ENCODE measurements around the gene SLC26A11. TPM values are rescaled to one million over a fixed set of nuclear protein-coding genes. Genes with fewer than 3 reads are reported as not detected.

The SLC26A11 gene
- total RNA-seq, 1 donor from 2014 or later, result 7.9 TPM

DNA sequence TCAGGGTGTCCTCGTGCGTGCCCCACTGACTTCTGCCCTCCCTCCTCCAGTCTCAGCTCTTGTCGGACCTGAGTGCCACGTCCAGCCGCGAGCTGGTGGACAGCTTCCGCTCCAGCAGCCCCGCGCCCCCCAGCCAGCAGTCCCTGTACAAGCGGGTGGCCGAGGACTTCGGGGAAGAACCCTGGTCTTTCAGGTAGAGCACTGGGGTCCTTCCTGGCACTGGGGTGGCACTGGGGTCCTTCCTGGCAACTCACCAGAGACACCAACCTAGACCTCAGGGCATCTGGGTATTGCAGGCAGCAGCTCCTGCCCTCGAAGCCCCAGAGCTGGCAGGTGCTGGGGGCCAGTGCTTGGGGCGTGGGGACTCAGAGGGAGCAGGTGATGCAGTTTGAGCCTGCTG, 25.1 kb upstream of the SLC26A11 start:
- no peak overlapping the region for H2AFZ ChIP-seq (replicated peaks)
- H3K4me1 ChIP-seq, result no peaks in the 10 kb centered on the region
- no peaks in the 10 kb centered on the region for H3K27me3 ChIP-seq
- H3K36me3 ChIP-seq, result no peaks in the 10 kb centered on the region
- H3K79me2 ChIP-seq (ENCODE audit: low read depth), result no peaks in the 10 kb centered on the region
- no peaks in the 10 kb centered on the region for H3K36me3 Mint-ChIP-seq
- peaks cover 5% of the 10 kb centered on the region for H3K27me3 Mint-ChIP-seq (ENCODE audit: insufficient read depth, low read depth)
- peaks cover 21% of the 10 kb centered on the region for H3K4me1 Mint-ChIP-seq
- no peak overlapping the region for H3K4me3 ChIP-seq
- H3F3A ChIP-seq (ENCODE audit: low read depth), result peaks cover 5% of the 10 kb centered on the region
- no peak overlapping the region for H3K4me3 Mint-ChIP-seq
- TF ChIP-seq EZH2 (IDR thresholded peaks at IDR 0.05) (no peak), EZH2phosphoT487 (IDR thresholded peaks at IDR 0.05) (no peak)
- TF ChIP-seq, protein P1, sequence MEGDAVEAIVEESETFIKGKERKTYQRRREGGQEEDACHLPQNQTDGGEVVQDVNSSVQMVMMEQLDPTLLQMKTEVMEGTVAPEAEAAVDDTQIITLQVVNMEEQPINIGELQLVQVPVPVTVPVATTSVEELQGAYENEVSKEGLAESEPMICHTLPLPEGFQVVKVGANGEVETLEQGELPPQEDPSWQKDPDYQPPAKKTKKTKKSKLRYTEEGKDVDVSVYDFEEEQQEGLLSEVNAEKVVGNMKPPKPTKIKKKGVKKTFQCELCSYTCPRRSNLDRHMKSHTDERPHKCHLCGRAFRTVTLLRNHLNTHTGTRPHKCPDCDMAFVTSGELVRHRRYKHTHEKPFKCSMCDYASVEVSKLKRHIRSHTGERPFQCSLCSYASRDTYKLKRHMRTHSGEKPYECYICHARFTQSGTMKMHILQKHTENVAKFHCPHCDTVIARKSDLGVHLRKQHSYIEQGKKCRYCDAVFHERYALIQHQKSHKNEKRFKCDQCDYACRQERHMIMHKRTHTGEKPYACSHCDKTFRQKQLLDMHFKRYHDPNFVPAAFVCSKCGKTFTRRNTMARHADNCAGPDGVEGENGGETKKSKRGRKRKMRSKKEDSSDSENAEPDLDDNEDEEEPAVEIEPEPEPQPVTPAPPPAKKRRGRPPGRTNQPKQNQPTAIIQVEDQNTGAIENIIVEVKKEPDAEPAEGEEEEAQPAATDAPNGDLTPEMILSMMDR (IDR thresholded peaks at IDR 0.05), result no peak
- H3K9me3 Mint-ChIP-seq, result no peaks in the 10 kb centered on the region
- no peaks in the 10 kb centered on the region for H3K9me3 ChIP-seq (ENCODE audit: low read depth)
- no peak overlapping the region for H3K27ac ChIP-seq
- H3K4me2 ChIP-seq, result no peak overlapping the region
- H4K20me1 ChIP-seq (ENCODE audit: low read depth), result no peaks in the 10 kb centered on the region
- no peak overlapping the region for H3K27ac Mint-ChIP-seq
- DNase-seq (ENCODE audit: low spot score), result no peak
- H3K9ac ChIP-seq, result no peak overlapping the region

DNA sequence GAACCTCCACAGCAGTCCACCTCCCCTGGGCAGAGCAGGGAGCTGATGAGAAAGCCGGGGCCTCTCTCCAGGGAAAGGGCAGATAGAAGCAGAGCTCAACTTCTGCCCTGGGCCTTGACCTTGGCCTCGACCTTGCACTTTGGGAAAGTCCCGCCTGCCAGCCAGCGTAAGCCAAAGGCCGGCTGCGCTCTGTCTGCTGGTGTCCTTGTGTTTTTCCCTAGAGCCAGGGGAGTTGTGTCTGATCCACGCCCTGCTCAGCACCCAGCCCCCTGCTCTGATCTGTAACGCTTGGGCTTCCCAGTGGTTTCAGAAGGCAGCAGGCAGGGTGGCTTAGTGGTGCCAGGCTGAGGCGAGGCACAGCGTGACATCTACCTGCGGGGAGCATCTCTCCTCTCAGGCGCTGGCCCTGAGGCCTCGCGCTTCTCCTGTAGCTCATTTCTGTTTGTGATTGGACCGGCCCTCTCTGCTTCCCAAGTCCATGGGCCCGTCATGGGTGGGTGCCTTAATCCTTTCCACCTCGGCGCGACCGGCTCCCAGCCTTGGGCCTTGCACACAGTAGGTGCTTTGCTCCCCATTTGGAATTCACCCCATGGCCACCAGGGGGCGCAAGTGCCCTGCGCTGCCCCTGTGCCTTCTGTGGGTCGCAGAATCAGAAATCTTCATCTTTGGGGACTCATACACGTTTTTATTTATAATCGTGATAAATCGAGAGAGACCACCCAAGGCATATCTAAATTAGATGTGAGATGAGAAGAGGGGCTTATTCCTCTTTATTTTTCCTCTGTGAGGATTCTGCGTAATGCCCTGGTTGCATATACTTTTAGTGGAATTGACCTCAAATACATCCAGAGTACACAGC, 24.3 kb upstream of the SLC26A11 start:
- peak overlapping the region; percentile 93 for H3K27ac Mint-ChIP-seq
- peak; percentile 59 for DNase-seq (ENCODE audit: low spot score)

DNA sequence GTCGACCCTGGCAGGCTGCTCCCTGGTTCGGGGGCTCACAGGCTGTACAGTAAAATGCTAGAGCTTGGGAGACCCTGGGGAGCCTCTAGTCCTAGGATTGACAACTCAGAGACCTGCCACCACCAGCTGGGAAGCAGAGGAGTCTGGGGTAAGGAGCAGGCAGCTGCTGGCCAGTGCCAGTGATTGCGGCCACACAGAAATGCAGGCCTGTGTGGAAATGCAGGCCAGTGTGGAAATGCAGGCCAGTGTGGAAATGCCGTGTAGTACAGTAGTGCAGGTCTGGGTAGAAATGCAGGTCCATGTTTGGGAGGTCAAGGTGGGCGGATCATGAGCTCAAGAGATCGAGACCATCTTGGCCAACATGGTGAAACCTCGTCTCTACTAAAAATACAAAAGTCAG, 23.6 kb upstream of the SLC26A11 start:
- Mint-ChIP-seq H3K27ac (no peak overlapping the region), H3K9me3 (no peaks in the 10 kb centered on the region), H3K4me1 (peaks cover 18% of the 10 kb centered on the region), H3K27me3 (ENCODE audit: insufficient read depth, low read depth) (peaks cover 5% of the 10 kb centered on the region), H3K4me3 (no peak overlapping the region), H3K36me3 (no peaks in the 10 kb centered on the region)
- H3K4me3 ChIP-seq, result no peak overlapping the region
- H4K20me1 ChIP-seq (ENCODE audit: low read depth), result no peaks in the 10 kb centered on the region
- no peak overlapping the region for H3K27ac ChIP-seq
- no peak overlapping the region for H2AFZ ChIP-seq (replicated peaks)
- no peaks in the 10 kb centered on the region for H3K9me3 ChIP-seq (ENCODE audit: low read depth)
- H3K27me3 ChIP-seq, result no peaks in the 10 kb centered on the region
- no peak overlapping the region for H3K4me2 ChIP-seq
- H3F3A ChIP-seq (ENCODE audit: low read depth), result peaks cover 5% of the 10 kb centered on the region
- no peaks in the 10 kb centered on the region for H3K79me2 ChIP-seq (ENCODE audit: low read depth)
- no peak overlapping the region for H3K9ac ChIP-seq
- no peak for DNase-seq (ENCODE audit: low spot score)
- TF ChIP-seq EZH2 (IDR thresholded peaks at IDR 0.05) (no peak), EZH2phosphoT487 (IDR thresholded peaks at IDR 0.05) (no peak)
- TF ChIP-seq, protein P1 (IDR thresholded peaks at IDR 0.05), result no peak
- no peaks in the 10 kb centered on the region for H3K4me1 ChIP-seq
- H3K36me3 ChIP-seq, result no peaks in the 10 kb centered on the region

More for the DNA sequence above, 24.3 kb upstream of the SLC26A11 start:
- Histone ChIP-seq H3K4me1 (no peaks in the 10 kb centered on the region), H3K9me3 (ENCODE audit: low read depth) (no peaks in the 10 kb centered on the region), H3K9ac (no peak overlapping the region), H2AFZ (replicated peaks) (no peak overlapping the region), H3K27me3 (no peaks in the 10 kb centered on the region), H3K27ac (no peak overlapping the region), H3K79me2 (ENCODE audit: low read depth) (no peaks in the 10 kb centered on the region), H3F3A (ENCODE audit: low read depth) (peaks cover 5% of the 10 kb centered on the region), H3K4me2 (no peak overlapping the region), H3K36me3 (no peaks in the 10 kb centered on the region), H3K4me3 (no peak overlapping the region), H4K20me1 (ENCODE audit: low read depth) (no peaks in the 10 kb centered on the region)
- TF ChIP-seq, protein P1 (IDR thresholded peaks at IDR 0.05), result peak; percentile 100
- no peak for TF ChIP-seq EZH2 (IDR thresholded peaks at IDR 0.05)
- Mint-ChIP-seq H3K36me3 (no peaks in the 10 kb centered on the region), H3K27me3 (ENCODE audit: insufficient read depth, low read depth) (peaks cover 5% of the 10 kb centered on the region), H3K4me1 (peaks cover 21% of the 10 kb centered on the region), H3K9me3 (no peaks in the 10 kb centered on the region), H3K4me3 (peak overlapping the region; percentile 72)
